ENCODE data around the gene ACTMAP.

Gene ACTMAP

GRCh38 chr19:40707615-40708014 lies 42.7 kb downstream of the ACTMAP start:
- TF ChIP-seq CTCF (IDR thresholded peaks at IDR 0.05; ENCODE audit: borderline replicate concordance, insufficient read depth, low read depth, low read length) = no peak
- no peak overlapping the region for H3K4me3 ChIP-seq (ENCODE audit: low read depth, low read length)

DNA sequence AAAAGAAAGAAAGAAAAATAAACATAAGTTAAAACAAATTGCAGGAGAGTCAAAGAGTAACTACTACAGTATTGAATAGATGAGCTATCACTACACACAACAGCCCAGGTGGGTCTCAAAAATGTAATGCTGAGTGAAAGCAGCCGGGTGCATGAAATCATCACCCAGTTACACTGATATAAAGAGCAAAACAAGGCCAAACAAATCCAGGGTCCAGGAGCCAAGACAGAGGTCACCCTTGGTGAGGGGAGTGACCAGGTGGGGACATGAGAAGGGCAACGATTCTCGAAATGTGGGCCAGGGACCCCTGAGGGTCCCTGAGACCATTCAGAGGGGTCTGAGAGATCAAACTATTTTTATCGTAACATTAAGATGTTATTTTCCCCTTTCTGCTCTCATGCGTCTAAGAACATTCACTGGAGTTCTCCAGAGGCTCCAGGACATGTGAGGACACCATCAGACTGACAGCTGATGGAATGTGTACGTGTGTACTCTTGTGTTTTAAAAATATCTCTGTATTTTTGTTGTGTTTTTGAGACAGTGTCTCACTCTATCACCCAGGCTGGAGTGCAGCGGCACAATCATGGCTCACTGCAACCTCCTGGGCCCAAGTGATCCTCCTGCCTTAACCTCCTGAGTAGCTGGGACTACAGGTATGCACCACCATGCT lies 44.2 kb downstream of the ACTMAP start:
- H3K4me3 ChIP-seq (ENCODE audit: low read depth, low read length) = no peak overlapping the region
- no peak for TF ChIP-seq CTCF (IDR thresholded peaks at IDR 0.05; ENCODE audit: borderline replicate concordance, insufficient read depth, low read depth, low read length)

GRCh38 chr19:40705362-40705651 lies 45.0 kb downstream of the ACTMAP start:
- H3K4me3 ChIP-seq (ENCODE audit: low read depth, low read length) = no peak overlapping the region
- TF ChIP-seq CTCF (IDR thresholded peaks at IDR 0.05; ENCODE audit: borderline replicate concordance, insufficient read depth, low read depth, low read length) = no peak

DNA sequence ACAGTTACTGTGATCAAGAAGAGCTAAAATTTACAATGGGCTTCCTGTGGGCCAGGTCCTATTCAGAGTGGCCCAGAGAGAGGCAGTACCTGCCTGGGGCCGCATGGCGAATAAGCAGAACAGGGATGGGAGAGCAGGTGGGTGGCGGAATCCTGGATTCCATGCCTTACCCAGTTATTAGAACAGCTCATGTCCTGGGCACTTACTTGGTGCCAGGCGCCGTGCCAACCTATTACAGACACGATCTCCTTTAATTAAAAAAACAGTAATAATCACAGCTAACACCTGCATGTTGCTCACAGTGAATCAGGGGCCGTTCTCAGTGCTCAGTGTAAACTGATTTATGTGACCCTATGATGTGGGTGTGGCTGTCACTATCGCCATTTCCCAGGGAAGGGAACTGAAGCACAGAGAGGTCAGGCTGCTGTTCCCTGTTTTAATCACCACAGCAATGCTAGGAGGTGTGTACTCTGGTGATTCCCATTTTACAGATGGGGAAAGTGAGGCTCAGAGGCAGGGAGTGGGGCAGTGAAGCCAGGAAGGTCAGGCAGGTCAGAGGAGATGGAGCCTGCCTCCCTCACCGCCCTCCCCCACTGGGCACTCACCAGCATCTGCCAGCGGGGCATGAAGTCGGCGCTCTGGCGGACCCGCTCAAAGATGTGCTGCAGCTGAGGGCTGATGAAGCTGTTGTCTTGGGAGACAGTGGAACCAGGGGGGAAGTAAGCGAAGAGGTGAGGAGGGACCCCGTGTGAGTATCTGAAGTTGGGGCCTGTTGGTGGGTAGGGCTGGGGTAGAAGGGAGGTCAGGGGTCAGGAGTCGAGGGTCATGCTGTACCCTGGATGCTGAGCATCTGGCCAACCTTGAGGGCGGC lies 45.6 kb downstream of the ACTMAP start:
- no peak for TF ChIP-seq CTCF (IDR thresholded peaks at IDR 0.05; ENCODE audit: borderline replicate concordance, insufficient read depth, low read depth, low read length)

DNA sequence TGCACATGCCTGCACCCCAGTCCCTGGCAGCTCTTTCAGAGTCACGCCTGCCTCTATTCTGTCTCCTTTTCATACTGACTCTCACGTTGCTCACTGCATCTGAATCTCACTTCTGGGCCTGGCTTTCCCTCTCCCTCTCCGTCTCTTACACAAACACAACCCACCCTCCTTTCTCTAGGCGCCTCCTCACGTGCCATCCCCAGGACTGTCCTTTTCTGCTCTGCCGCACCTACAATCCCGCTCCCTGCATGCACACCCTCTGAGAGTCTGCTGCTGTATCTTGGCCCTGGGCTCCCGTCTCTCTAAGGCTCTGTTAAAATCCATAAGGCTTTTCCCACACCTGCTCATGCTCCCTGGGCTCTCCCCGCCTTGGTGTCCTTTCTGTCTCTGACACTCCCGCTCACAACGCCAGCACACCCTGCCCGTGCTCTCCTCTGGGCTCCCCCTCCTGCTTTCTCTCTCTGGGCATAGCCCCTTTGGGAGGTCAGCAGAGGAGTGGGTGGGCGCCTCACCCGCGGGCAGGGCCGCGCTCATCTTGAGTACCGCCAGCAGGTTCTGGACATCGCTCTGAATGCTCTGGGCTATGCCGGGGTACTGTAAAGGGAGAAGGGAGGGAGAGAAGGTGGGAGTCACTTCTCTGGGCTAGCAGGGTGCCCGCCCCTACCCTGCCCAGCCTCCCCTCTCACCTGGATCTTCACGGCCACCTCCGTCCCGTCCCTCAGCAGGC lies 47.1 kb downstream of the ACTMAP start:
- no peak for TF ChIP-seq CTCF (IDR thresholded peaks at IDR 0.05; ENCODE audit: borderline replicate concordance, insufficient read depth, low read depth, low read length)
- H3K4me3 ChIP-seq (ENCODE audit: low read depth, low read length) = no peak overlapping the region

More for the DNA sequence above, 45.6 kb downstream of the ACTMAP start:
- no peak overlapping the region for H3K4me3 ChIP-seq (ENCODE audit: low read depth, low read length)

- H3K4me3 ChIP-seq (ENCODE audit: low read depth, low read length) = no peak overlapping the region
- TF ChIP-seq CTCF (IDR thresholded peaks at IDR 0.05; ENCODE audit: borderline replicate concordance, insufficient read depth, low read depth, low read length) = no peak
Measured at GRCh38 chr19:40702337-40703012, 47.8 kb downstream of the ACTMAP start.
